HG03064 (cell line): ENCODE results near the gene GALNTL6.
A peak's percentile ranks its signal among the peaks of the same experiment; 100 is the strongest.

Experiments used
- ATAC-seq: cut with Tn5 transposase; IDR thresholded peaks from one replicate; pipeline ENCODE4 v1.9.1; 2021; ENCODE audit warnings: low read depth; ENCODE audit not compliant: unreplicated experiment

GALNTL6 gene

DNA sequence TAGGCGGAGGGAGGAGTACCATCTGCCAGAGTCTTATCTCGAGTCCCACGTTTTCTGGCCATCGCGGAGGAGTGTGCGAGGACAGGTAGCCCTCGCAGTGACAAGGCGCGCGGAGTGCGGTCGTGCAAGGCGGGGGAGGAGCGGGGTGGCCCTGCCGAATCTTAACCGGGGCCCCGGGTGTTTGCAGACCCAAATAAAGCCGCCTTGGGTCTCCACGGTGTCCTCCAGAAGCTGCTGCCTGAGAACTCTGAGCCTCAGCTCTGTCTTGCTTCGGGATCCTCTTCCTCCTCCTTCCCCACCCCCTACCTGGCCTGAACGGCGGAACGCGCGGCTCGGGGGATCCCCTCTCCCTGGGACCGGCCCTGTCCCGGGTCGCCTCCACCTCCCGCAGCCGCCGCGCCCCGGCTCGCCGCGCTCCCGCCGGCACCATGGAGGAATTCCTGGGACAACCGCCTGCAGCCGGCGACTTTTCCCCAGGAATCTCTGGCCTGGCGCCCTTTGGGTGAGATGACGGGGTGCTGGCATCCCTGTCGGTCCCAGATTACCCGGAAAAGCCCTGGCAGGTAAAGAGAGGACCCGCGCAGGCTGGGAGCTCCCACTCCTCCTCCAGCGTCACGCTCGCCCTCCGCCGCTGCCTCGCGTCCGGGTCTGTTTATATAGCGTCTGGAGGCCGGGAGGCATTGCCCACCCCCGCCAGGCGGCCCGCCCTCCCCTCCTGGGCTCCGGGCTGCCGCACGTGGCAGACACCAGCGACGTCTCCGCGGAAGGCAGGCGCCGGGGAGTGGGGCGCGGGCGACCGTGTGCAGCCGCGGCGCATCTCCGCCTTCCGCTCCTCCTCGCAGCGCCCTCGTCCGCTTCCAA lies at the start of gene GALNTL6:
TSS of gene GALNTL6 (plus strand) at position 740 of the 861 bp plus-strand sequence.
- no peak for ATAC-seq

DNA sequence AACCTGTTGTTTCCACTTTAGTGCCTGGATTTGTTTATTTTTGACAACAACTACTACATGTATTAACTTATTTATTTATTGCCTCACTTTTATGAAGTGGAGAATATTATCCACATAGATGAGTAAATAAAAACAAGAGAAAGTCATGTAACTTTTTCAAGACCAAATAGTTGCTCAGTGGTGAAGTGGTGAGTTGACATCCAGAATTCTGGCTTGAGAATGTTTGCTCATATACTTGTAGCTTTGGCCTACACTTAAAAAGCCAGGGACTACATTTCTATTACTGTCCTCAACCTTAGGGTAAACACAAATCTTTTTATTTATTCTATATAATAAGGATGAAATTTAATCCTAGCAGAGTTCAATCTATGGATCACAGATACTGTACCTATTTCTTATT lies 47.7 kb upstream of the GALNTL6 start:
- ATAC-seq, result no peak

DNA sequence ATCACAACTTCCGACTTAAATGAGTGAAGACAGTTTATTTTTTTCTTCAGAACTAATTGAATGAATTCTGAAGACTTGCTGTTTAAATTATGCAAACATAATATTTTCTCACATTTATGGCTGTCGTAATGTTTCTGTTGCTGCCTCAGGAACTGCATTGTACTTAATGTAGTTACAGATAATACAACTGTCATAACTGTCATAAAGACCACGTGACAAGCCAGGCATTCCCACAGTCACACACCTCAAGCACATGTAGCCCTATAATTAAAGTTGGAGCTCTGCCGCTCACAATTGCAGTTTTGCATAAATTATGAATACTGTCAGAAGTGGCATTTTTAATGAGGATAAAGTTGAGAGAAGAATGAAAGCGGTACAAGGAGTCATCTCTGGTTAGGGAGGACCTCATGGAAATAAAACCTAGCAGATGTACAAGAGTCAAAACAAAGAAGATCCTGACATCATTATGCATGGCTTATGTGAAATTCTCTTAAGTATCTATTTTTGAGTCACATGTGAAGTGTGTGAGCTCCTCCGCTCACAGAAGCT lies 38.5 kb upstream of the GALNTL6 start:
- no peak for ATAC-seq

DNA sequence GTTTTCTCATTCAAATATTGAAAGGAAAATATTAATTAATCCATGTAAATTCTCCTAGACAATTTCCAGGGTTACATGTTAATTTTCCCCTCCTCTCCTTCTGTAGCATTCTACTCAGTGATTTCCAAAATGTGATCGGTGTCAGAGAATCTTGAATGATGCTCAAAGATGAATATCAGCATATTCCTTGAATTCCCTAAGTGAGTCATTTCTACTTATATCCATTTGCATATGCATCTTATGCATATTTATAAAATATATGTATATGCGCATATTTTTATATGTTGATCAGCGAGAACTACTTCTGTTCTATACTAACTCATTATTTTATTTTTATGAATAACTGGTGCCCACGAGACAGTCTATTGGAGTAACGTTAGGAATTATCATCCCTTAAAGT lies 33.9 kb upstream of the GALNTL6 start:
- no peak for ATAC-seq

DNA sequence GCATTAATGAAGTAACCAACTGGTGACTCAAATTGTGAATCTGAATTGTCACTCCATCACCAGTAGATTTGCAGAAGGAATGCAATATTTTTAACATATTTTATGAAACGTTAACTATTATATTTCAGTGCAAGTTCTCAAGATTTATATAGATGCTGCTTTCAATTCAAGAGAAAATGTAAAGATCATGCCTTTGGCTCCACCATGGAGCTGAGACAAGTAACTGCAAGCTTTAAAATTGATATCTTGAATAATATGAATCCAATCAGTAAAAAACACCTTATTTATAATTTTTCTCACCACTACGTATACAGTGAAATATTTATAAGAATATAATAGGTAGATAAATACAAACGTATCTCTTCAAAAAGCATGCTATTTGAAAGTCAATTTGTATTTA lies 27.8 kb upstream of the GALNTL6 start:
- ATAC-seq, result no peak

DNA sequence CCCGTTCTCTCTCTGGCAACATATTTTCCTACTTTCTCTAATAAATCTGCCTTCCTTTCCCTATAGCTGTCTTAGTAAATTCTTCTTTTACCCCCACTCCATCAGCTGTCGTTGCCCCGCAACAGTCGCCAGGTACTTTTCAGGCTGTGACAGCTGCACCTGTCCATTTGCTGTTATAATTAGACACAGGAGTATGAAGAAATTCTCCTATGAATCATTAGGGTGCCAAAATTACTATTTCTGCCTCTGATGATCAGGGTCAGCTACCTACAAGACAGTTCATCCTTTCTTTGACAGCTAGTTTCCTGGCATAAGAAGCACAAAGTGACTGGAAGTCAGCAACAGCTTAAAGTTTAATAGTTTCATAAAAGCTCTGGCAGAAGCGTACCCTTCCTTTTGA lies 19.5 kb upstream of the GALNTL6 start:
- no peak for ATAC-seq

DNA sequence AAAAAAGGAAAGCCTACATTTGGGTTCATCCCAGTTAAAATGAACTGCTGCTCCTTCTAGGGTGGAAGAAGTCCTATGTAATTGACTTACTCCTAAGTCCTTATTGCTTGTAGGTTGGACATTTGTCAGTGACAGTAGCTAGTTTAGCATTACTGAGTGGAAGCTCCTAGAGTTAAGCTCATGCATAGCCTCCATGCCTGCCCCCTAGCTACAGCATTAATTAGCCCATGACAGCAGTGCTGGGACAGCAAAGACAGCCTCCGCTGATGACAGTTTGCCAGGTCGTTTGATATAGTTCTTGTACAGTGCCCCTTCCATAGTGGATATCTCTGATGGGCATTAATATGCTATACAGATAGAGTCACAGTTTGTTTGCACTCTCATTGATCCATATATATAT lies 18.7 kb upstream of the GALNTL6 start:
- ATAC-seq, result no peak

DNA sequence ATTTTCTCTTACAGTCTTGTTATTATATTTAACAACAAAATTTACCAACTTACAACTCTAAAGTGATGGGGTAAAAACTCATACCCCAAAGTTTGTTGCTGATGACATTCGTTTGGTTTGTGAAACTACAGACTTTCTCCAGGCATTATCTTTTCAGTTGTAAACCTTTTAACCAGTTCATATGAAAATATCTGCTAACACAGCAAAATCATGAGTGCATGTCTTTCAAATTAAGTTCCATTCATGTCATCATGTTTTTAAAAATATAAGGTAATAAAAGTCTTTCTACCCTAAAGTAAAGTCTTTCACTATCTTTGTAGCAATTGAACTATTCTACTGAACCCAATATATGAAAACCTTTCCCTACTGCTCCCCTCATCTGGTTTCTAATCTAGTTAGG lies 3.4 kb upstream of the GALNTL6 start:
- no peak for ATAC-seq

DNA sequence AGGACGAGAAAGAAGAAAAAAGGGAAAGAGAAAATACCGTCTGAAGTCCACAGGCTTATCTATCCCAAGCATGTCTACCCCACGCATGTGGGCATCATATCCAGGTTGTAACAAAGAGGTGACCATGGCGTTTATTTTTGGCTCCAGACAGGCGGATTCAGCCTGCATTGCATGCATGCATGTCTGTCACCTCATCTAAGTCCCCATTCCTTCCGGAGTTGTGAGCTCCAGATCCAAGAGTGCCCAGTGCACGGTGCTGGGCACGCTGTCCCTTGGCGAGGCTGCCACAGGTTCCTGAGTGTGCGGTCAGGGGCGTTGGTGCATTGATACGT lies 905 bp upstream of the GALNTL6 start:
- no peak for ATAC-seq

DNA sequence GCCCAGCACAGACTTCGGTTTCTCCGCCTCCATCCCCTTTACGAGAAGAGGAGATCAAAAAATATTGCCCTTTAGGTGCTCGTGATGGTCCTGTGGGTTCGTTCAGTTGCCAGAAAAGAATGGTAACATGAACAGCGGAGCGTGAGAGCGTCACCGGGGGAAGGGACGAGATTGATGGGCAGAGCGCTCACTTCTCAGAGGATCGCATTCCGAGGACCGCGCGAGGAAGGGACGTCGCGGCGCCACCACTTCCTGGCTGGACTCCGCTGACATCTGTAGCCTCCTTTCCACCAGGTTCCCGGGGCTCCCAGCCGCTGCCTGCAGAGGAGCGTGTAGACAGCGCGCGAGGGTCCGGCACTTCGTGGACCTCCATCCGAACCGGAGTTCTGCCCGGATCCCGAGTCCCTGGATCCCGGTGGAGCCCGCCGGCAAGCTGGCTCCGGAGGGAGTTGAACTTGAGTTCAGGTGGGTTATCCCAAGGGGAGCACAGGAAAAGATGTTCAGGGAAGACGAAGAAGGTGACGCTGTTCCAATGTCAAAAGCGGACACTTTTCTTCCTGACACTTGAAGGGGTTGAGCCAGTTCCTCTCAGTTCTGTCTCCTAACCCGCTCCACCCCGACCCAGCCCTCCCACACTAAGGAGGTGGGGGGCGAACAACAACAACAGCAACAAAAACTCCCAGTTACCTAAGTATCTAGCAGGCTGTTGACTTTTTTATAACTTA lies 484 bp downstream of the GALNTL6 start:
- no peak for ATAC-seq

DNA sequence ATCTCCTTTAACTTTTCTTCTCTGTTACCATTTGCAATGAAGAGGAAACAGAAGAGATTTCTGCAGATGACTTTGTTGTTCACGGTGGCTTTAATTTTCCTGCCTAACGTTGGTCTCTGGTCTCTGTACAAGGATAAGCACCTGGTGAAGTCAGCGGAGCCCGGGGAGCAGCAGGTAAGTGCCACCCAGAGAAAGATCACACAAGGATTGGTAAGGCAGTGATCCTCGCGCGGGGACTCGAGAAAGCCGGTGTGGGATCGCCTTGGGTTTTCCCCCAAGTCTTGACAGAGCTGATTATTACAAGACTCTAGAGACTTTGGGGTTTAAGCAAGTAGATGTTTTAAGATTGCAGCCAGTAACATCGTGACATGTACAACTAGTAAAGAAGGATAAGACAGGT lies 1.3 kb downstream of the GALNTL6 start:
- no peak for ATAC-seq

DNA sequence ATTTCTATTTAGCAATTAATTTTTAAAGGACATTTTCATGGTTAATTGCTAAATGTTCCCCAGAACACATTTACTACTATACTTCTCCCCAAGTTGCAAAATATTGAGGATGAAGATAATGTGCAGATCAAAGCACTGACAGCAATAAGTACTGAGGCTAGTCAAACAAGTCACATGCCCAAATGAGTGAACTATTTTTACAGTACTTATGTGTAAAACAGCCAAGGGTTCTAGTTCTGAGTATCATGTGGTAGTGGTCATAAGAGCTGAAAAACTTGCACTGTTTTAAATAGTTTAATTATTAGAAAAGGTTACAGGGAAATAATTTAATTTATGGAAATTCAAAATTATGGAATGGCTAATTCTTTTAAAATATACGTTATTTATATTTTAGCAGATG lies 3.8 kb downstream of the GALNTL6 start:
- ATAC-seq, result no peak

DNA sequence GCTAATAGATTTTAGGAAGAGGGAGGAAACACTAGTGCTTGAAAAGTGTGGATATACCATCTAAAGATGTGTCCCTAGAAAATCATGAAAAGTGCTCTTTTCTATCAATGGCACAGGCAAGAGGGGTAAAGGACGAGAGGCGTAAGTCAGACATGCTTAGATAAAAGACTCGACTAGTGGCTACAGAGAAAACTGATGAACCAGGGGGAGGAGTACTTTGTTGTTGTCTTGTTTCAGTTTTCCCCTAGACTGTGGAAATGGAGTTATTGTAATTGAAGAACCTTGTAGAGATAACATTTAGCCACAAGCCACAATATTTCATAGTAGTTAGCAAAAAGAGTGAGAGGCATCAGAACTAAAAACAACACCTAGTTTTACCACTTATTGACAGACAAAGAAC lies 21.4 kb downstream of the GALNTL6 start:
- ATAC-seq, result no peak

DNA sequence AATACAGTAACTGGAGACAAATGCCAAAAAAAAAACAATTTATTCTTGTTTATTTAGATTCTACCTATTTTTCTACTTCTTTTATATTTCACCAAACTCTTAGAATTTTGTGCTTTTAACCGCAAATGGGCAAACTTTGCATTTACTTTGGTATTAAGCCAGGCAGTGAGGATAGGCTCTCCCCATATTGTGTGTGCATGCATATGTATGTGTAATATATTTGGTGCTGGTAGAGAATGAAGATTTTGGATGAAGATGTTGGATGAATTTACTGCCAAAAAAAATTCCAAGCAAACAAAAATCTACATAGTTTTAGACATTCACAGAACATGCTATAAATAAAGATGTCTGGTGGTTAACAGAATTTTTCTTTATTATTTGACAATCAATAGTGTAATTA lies 30.3 kb downstream of the GALNTL6 start:
- no peak for ATAC-seq

DNA sequence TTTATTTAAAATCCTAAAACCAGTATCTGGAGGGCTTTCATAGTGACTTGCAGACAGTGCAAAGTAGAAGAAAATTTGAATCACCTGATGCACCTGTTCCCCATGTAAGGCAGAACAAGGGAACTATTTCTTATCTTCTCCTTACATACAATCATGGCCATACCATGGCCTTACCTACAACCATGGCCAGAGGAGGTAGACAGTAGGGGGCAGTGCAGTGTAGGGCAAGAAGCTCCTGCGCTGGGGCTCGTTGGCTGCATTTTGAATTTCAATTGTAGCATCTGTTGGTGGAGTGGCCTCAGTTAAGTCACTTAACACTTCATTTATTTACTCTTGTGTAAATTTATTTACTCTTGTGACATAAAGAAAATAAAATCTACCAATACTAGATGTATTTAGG lies 33.0 kb downstream of the GALNTL6 start:
- ATAC-seq, result peak; percentile 73

DNA sequence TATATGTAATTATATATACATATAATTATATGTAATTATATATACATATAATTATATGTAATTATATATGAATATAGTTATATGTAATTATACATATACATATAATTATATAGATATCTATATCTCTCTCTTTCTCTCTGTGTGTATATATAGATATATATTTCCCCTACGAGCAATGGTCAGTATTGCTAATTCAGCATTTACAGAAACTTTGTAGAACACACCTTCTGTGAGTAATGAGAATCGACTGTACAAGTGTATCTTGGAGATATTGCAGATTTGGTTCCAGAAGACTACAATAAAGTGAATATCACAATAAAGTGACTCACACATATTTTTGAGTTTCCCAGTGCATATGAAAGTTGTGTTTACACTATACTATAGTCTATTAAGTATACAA lies 33.7 kb downstream of the GALNTL6 start:
- no peak for ATAC-seq

DNA sequence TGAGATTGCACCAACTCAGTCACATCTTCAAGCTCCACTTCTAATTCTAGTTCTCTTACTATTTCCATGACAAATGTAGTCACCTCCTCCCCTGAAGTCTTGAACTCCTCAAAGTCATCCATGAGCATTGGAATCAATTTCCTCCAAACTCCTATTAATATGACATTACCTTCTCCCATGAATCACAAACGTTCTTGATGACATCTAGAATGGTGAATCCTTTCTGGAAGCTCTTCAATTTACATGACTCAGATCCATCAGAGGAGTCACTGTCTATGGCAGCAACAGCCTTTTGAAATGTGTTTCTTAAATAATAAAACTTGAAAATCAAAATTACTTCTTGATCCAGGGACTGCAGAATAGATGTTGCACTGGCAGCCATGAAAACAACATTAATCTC lies 34.5 kb downstream of the GALNTL6 start:
- ATAC-seq, result no peak

DNA sequence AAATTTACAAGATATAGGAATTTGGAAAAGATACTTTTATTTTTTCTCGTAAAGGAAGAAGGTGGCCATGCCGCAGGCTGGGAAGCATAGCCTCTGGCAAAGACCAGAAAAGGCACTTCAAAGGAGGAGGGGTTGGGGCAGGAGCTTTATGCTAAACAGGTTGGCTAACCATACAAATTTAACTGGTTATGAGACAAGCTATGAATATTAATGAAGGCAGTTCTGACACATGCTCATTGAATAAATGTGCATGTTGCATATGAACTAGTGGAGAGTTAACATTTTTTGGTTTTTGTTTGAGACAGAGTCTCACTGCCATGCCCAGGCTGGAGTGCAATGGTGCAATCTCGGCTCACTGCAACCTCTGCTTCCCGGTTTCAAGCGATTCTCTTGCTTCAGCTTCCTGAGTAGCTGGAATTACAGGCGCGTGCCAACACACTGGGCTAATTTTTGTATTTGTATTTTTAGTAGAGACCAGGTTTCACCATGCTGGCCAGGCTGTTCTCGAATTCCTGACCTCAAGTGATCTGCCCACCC lies 36.5 kb downstream of the GALNTL6 start:
- ATAC-seq, result no peak

DNA sequence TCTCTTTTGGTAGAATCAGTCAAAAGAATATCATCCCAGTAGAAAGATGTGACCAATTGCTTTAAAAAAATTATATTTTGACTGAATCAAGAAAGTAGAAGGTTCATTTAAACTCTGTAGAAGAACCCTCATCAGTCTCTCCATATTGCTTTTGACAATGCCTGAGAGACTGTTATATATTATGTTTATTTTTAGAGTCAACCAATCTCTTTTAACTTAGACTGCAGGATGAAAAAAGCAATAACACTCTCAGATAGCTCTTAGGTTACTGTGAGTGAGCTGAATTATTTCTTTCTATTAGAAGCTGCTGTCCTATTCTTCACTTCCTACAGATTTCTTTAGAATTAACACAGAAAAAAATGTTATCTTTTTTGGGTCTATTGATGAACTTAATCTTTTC lies 38.1 kb downstream of the GALNTL6 start:
- ATAC-seq, result no peak

DNA sequence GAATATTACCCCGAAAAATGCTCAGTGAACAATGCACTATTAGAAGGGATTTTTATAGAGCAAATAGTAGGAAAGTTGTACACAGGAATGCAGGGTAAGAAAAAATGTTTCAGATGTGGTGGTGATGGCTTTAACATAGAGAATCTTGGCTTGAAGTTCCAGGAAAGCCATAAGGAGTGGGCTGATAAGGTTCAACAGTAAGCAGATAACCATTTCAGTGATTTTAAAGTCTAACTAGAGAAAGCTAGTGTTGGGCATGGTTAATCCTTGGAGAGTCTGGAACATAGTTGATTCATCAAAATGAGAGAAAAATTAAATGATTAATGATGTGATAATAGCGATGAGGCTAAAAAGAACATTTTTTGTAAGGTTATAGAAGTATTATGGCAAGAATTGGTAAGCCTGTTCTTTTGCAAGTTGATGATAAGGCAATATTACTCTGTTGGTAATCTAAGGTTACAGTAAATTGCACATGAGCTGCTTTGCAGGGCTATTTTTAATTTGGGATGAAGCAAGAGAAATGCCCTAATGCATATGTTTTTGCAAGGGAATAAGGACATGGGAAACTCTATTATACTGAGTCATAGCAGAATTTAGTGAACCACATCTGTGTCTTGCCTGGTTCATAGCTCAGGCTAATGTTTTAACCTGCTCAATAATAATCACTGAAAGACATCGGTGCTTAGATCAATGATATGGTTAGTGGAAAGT lies 44.3 kb downstream of the GALNTL6 start:
- ATAC-seq, result no peak

DNA sequence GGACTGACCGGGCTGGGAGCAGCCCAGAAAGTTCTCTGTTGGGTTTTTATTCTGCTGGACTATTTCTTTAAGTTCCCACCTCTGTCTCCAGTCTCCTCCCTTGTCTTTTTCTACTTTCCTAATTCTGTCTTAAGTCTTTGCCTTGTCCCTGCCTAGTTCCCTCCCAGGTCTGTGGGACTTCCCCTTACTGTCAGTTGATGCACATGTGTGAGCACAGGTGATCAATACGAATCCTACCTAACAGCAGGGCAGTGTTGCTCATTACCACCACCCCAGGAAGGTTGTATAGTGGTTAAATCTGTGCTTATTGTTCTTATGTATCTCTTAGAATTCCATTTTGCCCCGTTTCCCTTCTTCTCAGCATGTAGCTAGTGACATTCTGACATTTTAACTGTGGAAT lies 62.1 kb downstream of the GALNTL6 start:
- no peak for ATAC-seq
